Stimulated activated naive CD8-positive, alpha-beta T cell treated with anti-CD3 and anti-CD28 coated beads, Interleukin-15, amount 100 ng/mL, for 72 hours (primary cell): ENCODE data around the gene WDR20.
A peak's percentile ranks its signal among the peaks of the same experiment; 100 is the strongest.

Source experiments
- ATAC-seq: fragments of 150-1000 bp; cut with Tn5 transposase; 2 replicates; pipeline ENCODE4 v1.10.0; 2021; ENCODE audit warnings: mild to moderate bottlenecking, moderate library complexity
- DNase-seq, 2 donors: peaks; one replicate each; pipeline ENCODE4 v3.0.0; 2021 to 2022
- H3K27ac Mint-ChIP-seq, 2 donors: one replicate each; pipeline ENCODE4 v1.8.0; 2022; ENCODE audit warnings: mild to moderate bottlenecking in 2 of 2, mixed read lengths in 2 of 2, moderate library complexity in 2 of 2
- H3K27me3 Mint-ChIP-seq: one replicate; pipeline ENCODE4 v1.8.0; 2022; ENCODE audit warnings: mixed read lengths
- H3K4me1 Mint-ChIP-seq: one replicate; pipeline ENCODE4 v1.8.0; 2022; ENCODE audit warnings: mild to moderate bottlenecking, mixed read lengths
- H3K4me3 Mint-ChIP-seq, 2 donors: one replicate each; pipeline ENCODE4 v1.8.0; 2022; ENCODE audit warnings: mild to moderate bottlenecking in 2 of 2, mixed read lengths in 2 of 2, moderate library complexity in 1 of 2
- H3K9me3 Mint-ChIP-seq, 2 donors: one replicate each; pipeline ENCODE4 v1.8.0; 2022; ENCODE audit warnings: mixed read lengths in 2 of 2

The WDR20 gene

GRCh38 chr14:102225386-102225785 lies 85.7 kb downstream of the WDR20 start:
- peaks cover 9% of the 10 kb centered on the region for H3K4me1 Mint-ChIP-seq
- H3K9me3 Mint-ChIP-seq, result no peaks in the 10 kb centered on the region
- H3K27ac Mint-ChIP-seq, result no peak overlapping the region
- no peaks in the 10 kb centered on the region for H3K27me3 Mint-ChIP-seq
- ATAC-seq (no peak), DNase-seq (no peak)
- H3K4me3 Mint-ChIP-seq, result no peak overlapping the region

GRCh38 chr14:102225936-102226335 lies 86.2 kb downstream of the WDR20 start:
- peak; percentile 30 for ATAC-seq
- Mint-ChIP-seq H3K4me1 (peaks cover 5% of the 10 kb centered on the region), H3K9me3 (no peaks in the 10 kb centered on the region), H3K27me3 (no peaks in the 10 kb centered on the region), H3K27ac (peak overlapping the region in 1 of 2 donors; percentile 59), H3K4me3 (no peak overlapping the region)
- no peak for DNase-seq

DNA sequence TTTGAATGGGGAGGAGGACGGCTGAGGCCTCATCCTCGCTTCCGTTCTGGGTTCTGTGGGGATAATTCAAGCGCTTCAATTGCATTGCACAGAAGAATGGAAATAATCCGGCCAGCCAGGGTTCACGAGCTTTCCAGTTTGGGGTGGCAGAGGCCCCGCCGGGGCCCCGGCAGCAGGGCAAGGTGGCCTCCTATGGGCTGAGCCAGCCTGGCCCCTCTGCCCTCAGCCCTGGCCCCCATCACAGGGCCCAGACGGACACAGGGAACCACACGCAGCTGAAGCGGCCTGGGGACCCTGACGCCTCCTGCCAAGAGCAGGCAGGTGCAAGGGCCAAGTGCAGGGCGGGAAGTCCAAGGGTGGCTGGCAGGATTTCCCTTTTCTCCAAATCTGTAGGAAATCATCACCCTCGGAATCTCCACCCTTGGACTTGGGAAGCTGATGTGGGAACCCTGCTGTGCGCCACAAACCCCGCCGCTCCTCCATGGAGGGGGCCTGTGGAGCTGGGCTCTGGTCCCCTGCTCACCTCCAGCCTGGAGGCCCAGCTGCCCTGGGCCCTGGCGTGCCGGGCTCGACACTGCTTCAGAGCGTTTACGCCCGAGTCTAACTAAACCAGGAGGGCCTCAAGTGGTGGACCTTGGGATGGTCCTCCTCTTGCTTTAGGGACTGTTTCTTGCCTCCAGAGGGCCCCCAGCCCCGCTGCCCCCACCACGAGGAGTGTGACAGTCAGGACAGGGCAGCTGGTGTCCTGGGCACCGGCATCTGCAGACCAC lies 86.8 kb downstream of the WDR20 start:
- Mint-ChIP-seq H3K4me3 (no peak overlapping the region), H3K27me3 (no peaks in the 10 kb centered on the region), H3K9me3 (no peaks in the 10 kb centered on the region), H3K4me1 (no peaks in the 10 kb centered on the region), H3K27ac (no peak overlapping the region)
- ATAC-seq (no peak), DNase-seq (no peak)

- Mint-ChIP-seq H3K4me3 (peak overlapping the region in 1 of 2 donors; percentile 26), H3K27me3 (no peaks in the 10 kb centered on the region), H3K4me1 (no peaks in the 10 kb centered on the region), H3K9me3 (no peaks in the 10 kb centered on the region), H3K27ac (peak overlapping the region in 1 of 2 donors; percentile 40)
- ATAC-seq (peak; percentile 34), DNase-seq (no peak)
Observed at GRCh38 chr14:102227184-102227964, 87.7 kb downstream of the WDR20 start.

GRCh38 chr14:102229071-102229738 lies 89.5 kb downstream of the WDR20 start:
- ATAC-seq (no peak), DNase-seq (no peak)
- H3K4me1 Mint-ChIP-seq, result no peaks in the 10 kb centered on the region
- no peak overlapping the region for H3K4me3 Mint-ChIP-seq
- H3K27ac Mint-ChIP-seq, result no peak overlapping the region
- H3K9me3 Mint-ChIP-seq, result no peaks in the 10 kb centered on the region
- H3K27me3 Mint-ChIP-seq, result no peaks in the 10 kb centered on the region

DNA sequence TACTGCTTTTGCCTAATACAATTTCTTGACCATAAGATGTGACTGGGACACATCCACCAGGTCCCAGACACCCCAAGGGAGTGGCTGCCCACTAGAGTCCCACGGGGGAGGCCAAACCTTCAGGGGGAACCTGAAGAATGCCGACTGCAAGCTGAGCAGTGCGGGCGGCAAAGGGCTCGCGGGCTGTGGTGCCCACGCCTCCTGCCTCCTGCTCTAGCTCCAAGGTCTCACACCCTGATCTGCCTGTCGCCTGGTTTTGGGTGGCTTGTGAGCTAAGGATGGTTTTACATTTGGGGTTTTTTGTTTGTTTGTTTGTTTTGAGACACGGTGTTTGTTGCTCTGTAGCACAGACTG lies 90.0 kb downstream of the WDR20 start:
- DNase-seq (no peak), ATAC-seq (no peak)
- H3K27me3 Mint-ChIP-seq, result no peaks in the 10 kb centered on the region
- H3K4me1 Mint-ChIP-seq, result no peaks in the 10 kb centered on the region
- no peak overlapping the region for H3K27ac Mint-ChIP-seq
- no peaks in the 10 kb centered on the region for H3K9me3 Mint-ChIP-seq
- H3K4me3 Mint-ChIP-seq, result no peak overlapping the region

DNA sequence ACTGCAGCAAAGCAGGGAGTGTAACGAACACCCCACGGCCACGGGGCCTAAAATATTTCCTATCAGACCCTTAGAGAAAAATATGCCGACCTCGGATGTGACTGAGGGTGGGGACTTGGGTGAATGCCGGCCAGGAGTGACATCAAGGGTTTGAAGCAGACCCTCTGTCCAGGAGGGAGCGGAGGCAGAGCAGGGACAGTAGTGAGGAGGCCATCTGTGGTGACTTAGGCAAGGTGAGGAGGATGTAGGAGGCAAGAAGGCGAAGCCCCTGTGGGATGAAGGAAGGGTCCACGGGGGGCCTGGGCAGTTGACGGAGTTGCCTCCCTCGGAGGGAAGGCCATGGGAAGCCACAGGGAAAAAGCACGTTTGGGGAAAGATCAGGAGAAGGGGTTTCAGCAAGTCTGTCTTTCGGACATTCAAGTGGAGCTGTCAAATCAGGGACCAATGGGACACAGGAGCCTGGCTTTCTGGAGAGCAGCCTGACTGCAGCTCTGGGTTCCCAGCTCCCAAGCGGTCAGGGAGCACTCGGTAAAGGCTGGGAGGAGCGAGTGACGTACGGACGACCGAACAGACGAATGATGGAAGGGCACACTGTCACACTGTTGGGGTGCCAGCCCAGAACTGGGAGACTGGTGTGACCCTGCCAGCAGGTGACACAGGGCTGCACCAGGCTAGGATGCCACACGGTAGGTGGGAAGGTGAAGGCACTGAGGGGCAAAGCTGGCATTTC lies 90.9 kb downstream of the WDR20 start:
- DNase-seq (no peak), ATAC-seq (no peak)
- Mint-ChIP-seq H3K27me3 (no peaks in the 10 kb centered on the region), H3K4me3 (no peak overlapping the region), H3K27ac (peak overlapping the region in 1 of 2 donors; percentile 38), H3K4me1 (no peaks in the 10 kb centered on the region), H3K9me3 (no peaks in the 10 kb centered on the region)

GRCh38 chr14:102231476-102232347 lies 92.0 kb downstream of the WDR20 start:
- Mint-ChIP-seq H3K27me3 (no peaks in the 10 kb centered on the region), H3K4me3 (no peak overlapping the region), H3K4me1 (no peaks in the 10 kb centered on the region), H3K27ac (no peak overlapping the region), H3K9me3 (no peaks in the 10 kb centered on the region)
- ATAC-seq, result no peak
- DNase-seq, result no peak

GRCh38 chr14:102232348-102232625 lies 92.6 kb downstream of the WDR20 start:
- ATAC-seq, result no peak
- H3K27me3 Mint-ChIP-seq, result no peaks in the 10 kb centered on the region
- no peaks in the 10 kb centered on the region for H3K4me1 Mint-ChIP-seq
- H3K4me3 Mint-ChIP-seq, result no peak overlapping the region
- DNase-seq, result no peak
- H3K9me3 Mint-ChIP-seq, result no peaks in the 10 kb centered on the region
- H3K27ac Mint-ChIP-seq, result no peak overlapping the region

GRCh38 chr14:102233081-102233480 lies 93.4 kb downstream of the WDR20 start:
- H3K9me3 Mint-ChIP-seq, result no peaks in the 10 kb centered on the region
- no peaks in the 10 kb centered on the region for H3K4me1 Mint-ChIP-seq
- DNase-seq (no peak), ATAC-seq (no peak)
- H3K27me3 Mint-ChIP-seq, result no peaks in the 10 kb centered on the region
- H3K27ac Mint-ChIP-seq, result no peak overlapping the region
- H3K4me3 Mint-ChIP-seq, result no peak overlapping the region

DNA sequence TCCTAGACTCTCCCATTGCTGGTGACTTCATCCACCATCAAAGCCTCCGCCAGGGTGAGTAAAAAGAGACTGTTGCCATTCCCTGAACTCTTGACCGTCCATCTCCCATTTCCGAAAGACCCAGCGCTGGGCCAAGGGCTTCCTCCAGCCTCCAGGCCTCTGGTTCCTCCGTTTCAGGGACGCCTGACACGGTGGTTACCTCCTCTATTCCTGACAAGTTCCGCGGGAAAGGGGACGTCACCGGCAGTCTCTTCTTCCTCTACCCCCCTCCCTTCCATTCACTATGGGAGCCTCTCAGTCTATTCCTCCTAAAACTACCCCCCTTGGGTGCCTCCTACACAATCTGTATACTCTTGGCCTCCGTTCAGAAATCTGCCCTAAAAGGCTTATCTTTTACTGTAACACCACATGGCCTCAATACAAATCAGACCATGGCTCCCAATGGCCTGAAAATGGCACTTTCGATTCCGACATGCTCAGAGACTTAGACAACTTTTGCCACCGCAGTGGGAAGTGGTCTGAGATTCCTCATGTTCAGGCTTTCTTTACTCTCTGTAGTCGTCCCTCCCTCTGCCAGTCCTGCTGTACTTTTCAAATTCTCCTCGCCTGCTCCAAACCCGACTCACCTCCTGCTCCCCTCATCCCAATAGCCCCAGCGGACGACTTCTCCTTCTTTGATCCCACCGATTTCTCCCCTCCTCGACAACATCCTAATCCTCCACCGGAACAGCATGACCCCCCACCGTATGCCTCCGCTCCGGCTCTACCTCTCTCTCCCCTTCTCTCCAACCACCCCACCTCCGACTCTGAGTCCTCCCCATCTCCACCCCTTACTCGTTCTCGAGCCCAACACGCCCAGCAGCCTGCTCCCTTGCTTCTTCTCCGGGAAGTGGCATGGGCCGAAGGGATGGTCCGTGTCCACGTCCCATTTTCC lies 94.9 kb downstream of the WDR20 start:
- no peaks in the 10 kb centered on the region for H3K27me3 Mint-ChIP-seq
- H3K9me3 Mint-ChIP-seq, result no peaks in the 10 kb centered on the region
- DNase-seq (no peak), ATAC-seq (peak; percentile 34)
- H3K27ac Mint-ChIP-seq, result no peak overlapping the region
- no peak overlapping the region for H3K4me3 Mint-ChIP-seq
- no peaks in the 10 kb centered on the region for H3K4me1 Mint-ChIP-seq

DNA sequence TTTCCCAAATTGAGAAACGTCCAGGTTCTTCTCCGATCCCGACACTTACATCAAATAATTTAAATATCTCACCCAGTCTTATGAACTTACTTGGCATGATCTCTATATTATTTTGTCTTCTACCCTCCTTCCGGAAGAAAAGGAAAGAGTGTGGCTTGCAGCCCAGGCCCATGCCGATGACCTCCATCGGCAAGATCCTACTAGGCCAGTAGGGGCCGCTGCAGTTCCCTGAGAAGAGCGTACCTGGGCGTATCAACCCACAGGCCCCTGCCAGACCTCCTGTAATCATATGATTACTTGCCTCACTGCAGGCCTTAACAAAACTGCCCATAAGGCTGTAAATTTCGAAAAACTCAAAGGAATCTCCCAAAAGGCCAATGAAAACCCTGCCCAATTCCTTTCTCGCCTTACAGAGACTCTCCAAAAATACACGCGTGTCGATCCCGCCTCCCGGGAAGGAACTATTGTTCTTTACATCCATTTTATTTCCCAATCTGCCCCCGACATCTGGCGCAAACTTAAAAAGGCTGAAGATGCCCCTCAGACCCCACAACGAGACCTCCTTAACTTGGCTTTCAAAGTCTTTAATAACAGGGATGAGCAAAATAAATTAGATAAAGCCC lies 95.7 kb downstream of the WDR20 start:
- no peaks in the 10 kb centered on the region for H3K4me1 Mint-ChIP-seq
- no peak overlapping the region for H3K4me3 Mint-ChIP-seq
- no peaks in the 10 kb centered on the region for H3K9me3 Mint-ChIP-seq
- H3K27ac Mint-ChIP-seq, result no peak overlapping the region
- DNase-seq (peak; percentile 75 to 85), ATAC-seq (peak; percentile 99)
- no peaks in the 10 kb centered on the region for H3K27me3 Mint-ChIP-seq

GRCh38 chr14:102236026-102236425 lies 96.3 kb downstream of the WDR20 start:
- no peak overlapping the region for H3K27ac Mint-ChIP-seq
- no peak for ATAC-seq

DNA sequence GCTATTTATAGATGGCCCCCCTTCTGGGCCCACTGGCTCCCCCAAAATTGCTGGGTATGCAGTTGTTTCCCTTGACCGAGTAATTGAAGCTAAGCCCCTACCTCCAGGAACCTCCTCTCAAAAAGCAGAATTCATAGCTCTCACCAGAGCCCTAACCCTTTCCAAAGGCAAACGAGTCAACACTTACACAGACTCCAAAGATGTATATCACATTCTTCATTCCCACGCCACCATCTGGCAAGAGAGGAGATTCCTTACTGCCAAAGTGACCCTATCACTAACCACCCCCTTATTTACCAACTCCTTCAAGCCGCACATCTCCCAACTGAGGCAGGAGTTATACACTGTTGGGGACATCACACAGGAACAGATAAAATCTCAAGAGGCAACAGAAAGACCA lies 98.4 kb downstream of the WDR20 start:
- H3K4me1 Mint-ChIP-seq, result no peaks in the 10 kb centered on the region
- no peak for DNase-seq
- H3K27ac Mint-ChIP-seq, result no peak overlapping the region
- no peak for ATAC-seq
- H3K4me3 Mint-ChIP-seq, result no peak overlapping the region
- H3K27me3 Mint-ChIP-seq, result no peaks in the 10 kb centered on the region
- no peaks in the 10 kb centered on the region for H3K9me3 Mint-ChIP-seq

More at GRCh38 chr14:102236026-102236425, 96.3 kb downstream of the WDR20 start:
- H3K27me3 Mint-ChIP-seq, result no peaks in the 10 kb centered on the region
- DNase-seq, result no peak
- no peak overlapping the region for H3K4me3 Mint-ChIP-seq
- H3K4me1 Mint-ChIP-seq, result no peaks in the 10 kb centered on the region
- H3K9me3 Mint-ChIP-seq, result no peaks in the 10 kb centered on the region
